Testis (tissue), 3 donors: ENCODE data around the gene TXNRD3. TPM values are rescaled to one million over a fixed set of nuclear protein-coding genes. Genes with fewer than 3 reads are reported as not detected.

ENCODE experiments used
- DNase-seq: peaks from one replicate; pipeline ENCODE4 v3.0.0-alpha.2; 2019
- H3K27ac ChIP-seq, 2 donors: fragments of 200-600 bp; sonication (generic); one replicate each; pipeline ENCODE4 v1.5.1; 2019
- H3K27me3 ChIP-seq: fragments of 200-600 bp; sonication (generic); one replicate; pipeline ENCODE4 v1.5.1; 2019
- H3K36me3 ChIP-seq: fragments of 200-600 bp; sonication (generic); one replicate; pipeline ENCODE4 v1.5.1; 2017; ENCODE audit warnings: low read depth; ENCODE audit errors: missing control alignments
- H3K4me1 ChIP-seq: fragments of 200-600 bp; sonication (generic); one replicate; pipeline ENCODE4 v1.5.1; 2019
- H3K4me3 ChIP-seq, 2 donors: fragments of 200-600 bp; sonication (generic); one replicate each; pipeline ENCODE4 v1.5.1; 2017 to 2019
- H3K9me3 ChIP-seq: fragments of 200-600 bp; sonication (generic); one replicate; pipeline ENCODE4 v1.5.1; 2017
- CTCF ChIP-seq, 3 experiments: fragments of 450-650 bp in 2 of 3; fragments of 200-600 bp in 1 of 3; sonication (generic) in 1 of 3; IDR thresholded peaks; one replicate each; pipeline ENCODE4 v1.5.1; 2016 to 2019; ENCODE audit warnings: antibody characterized with exemption in 3 of 3, mild to moderate bottlenecking in 2 of 3, moderate library complexity in 1 of 3
- POLR2A ChIP-seq: fragments of 450-650 bp; IDR thresholded peaks from one replicate; pipeline ENCODE4 v1.6.1; 2017; ENCODE audit warnings: antibody characterized with exemption, mild to moderate bottlenecking, moderate library complexity
- WGBS, 2 donors: methylation state at CpG; one replicate each; pipeline ENCODE4 v1.1.5; 2018; 5-methylcytosine and 5-hydroxymethylcytosine counted together
- intact Hi-C: fragments of 100-400 bp; cut with DNase I; formaldehyde crosslinking; loops from one replicate; pipeline ENCODE4 v1.15.1; 2023; ENCODE audit warnings: low total_unique reads
- polyA plus RNA-seq: library from polyadenylated mRNA; stranded (reverse); fragments of 350-450 nt; fragmentation: Illumina TruSeq; extraction: RNeasy Lipid Tissue Mini Kit (QIAGEN cat#74804); gene quantifications from one replicate; pipeline ENCODE4 v1.2.3, GENCODE V29; 2014; ENCODE audit warnings: low read depth, low replicate concordance; ENCODE audit not compliant: insufficient read depth
- total RNA-seq, 2 donors: library from RNA; depleted of rRNA; stranded (reverse); fragments of >200 nt; gene quantifications; one replicate each; pipeline ENCODE4 v1.2.3, GENCODE V29; 2016

The TXNRD3 gene
- total and polyA plus RNA-seq, 3 donors from 2014 or later, result 25.7 to 67.9 (median 34.3) TPM

- H3K4me3 ChIP-seq, result no peak overlapping the region
- H3K27ac ChIP-seq, result no peak overlapping the region
- no peaks in the 10 kb centered on the region for H3K9me3 ChIP-seq
- no peaks in the 10 kb centered on the region for H3K4me1 ChIP-seq
- intact Hi-C loops, result no loop called here
- DNase-seq, result no peak
- 79 to 85% methylated on average over 15 of the region's 15 CpGs for WGBS, 2 donors
- no peaks in the 10 kb centered on the region for H3K27me3 ChIP-seq
- H3K36me3 ChIP-seq, result no peaks in the 10 kb centered on the region
- TF ChIP-seq CTCF (IDR thresholded peaks at IDR 0.05) (no peak), POLR2A (no peak)
Measured at GRCh38 chr3:126573492-126574117, 81.3 kb downstream of the TXNRD3 start.

DNA sequence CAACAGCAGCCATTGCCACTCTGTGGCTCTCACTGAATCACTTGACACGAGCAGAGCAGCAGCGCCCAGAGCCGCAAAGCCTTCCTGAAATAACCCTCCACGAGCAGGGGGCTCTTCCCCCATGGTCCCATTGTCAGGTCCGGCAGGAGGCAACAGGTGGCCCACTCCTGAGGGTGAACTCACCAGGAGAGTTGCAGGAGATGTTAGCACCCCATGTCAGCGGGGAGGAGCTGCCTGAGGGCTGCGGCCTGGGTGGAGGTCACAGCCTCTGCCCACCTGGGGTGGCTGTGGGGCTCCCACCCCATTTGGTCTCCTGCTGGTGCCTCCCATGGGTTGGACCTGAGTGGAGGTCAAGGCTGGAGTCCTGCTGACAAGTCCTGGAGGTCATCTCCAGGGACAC lies 83.8 kb downstream of the TXNRD3 start:
- WGBS, 2 donors, result 86 to 92% methylated on average over 3 to 7 of the region's 7 CpGs
- intact Hi-C loops, result no loop called here

GRCh38 chr3:126570103-126570541 lies 84.8 kb downstream of the TXNRD3 start:
- H3K4me1 ChIP-seq, result no peaks in the 10 kb centered on the region
- no peak for DNase-seq
- no peaks in the 10 kb centered on the region for H3K9me3 ChIP-seq
- intact Hi-C loops, result no loop called here
- H3K27me3 ChIP-seq, result no peaks in the 10 kb centered on the region
- no peaks in the 10 kb centered on the region for H3K36me3 ChIP-seq
- no peak overlapping the region for H3K27ac ChIP-seq
- WGBS, 2 donors, result 73 to 76% methylated on average over 4 to 6 of the region's 6 CpGs
- H3K4me3 ChIP-seq, result no peak overlapping the region
- TF ChIP-seq POLR2A, result no peak

More for the DNA sequence above, 83.8 kb downstream of the TXNRD3 start:
- H3K4me3 ChIP-seq, result no peak overlapping the region
- no peak for TF ChIP-seq POLR2A
- no peak for TF ChIP-seq CTCF (IDR thresholded peaks at IDR 0.05)
- no peaks in the 10 kb centered on the region for H3K27me3 ChIP-seq
- H3K4me1 ChIP-seq, result no peaks in the 10 kb centered on the region
- H3K36me3 ChIP-seq, result no peaks in the 10 kb centered on the region
- no peaks in the 10 kb centered on the region for H3K9me3 ChIP-seq
- no peak overlapping the region for H3K27ac ChIP-seq
- no peak for DNase-seq

DNA sequence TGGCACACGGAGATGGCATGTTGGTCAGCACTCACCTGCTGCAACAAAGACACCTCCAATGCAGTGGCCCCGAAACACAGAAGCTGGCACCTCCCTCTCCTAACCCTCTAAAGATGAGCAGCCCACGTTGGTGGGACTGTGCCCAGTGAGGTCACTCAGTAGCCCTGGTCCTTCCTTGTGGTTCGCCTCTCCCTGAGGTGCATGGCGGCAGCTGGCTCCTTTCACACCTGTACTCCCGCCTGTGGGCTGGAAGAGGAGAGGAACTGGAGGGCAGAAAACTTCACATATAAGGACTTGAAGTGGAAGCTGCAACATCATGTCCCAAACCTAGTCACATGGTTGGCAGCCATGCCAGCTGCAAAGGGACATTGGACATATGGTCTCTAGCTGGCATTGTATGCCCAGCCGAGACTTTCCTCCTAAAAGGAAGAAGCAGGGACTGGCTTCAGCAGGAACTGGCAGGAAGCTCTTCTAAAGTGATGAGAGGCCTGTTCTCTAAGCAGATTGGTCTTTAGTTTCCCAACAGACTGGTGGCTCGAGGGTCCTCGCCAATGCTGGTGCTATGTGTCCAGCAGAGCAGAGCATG lies 85.4 kb downstream of the TXNRD3 start:
- 84 to 95% methylated on average over 3 to 9 of the region's 9 CpGs for WGBS, 2 donors
- no peaks in the 10 kb centered on the region for H3K27me3 ChIP-seq
- TF ChIP-seq POLR2A (no peak), CTCF (IDR thresholded peaks at IDR 0.05) (no peak)
- DNase-seq, result no peak
- H3K27ac ChIP-seq, result no peak overlapping the region
- H3K9me3 ChIP-seq, result no peaks in the 10 kb centered on the region
- intact Hi-C loops, result no loop called here
- H3K4me1 ChIP-seq, result no peaks in the 10 kb centered on the region
- no peaks in the 10 kb centered on the region for H3K36me3 ChIP-seq
- no peak overlapping the region for H3K4me3 ChIP-seq

DNA sequence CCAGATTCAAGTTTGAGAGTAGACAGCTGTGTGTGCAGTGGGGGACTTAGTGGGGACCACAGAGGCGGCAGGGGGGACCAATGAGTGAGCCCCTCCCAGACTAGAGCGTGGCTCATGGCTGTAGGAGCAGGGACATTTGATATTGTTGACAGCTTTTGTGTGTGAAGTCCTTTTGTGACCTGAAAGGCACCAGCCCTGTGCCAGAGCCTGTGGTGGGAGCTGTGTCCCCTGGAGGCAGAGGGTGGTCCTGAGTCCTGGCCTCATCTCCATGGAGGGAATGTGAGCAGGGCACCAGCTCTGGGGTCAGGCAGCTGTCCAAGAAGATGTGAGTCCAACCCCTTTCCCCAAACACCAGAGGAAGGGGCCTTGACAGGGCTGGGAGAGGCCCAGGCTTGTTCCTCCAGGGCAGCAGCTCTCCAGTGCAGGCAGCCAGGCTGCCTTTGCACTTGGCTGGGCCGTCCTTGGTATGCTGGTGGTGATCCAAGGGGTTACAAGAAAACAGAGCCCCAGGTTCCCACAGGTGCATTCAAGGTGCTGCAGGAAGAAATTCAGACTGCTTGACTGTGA lies 86.1 kb downstream of the TXNRD3 start:
- DNase-seq, result no peak
- 89 to 93% methylated on average over 3 of the region's 3 CpGs for WGBS, 2 donors
- Histone ChIP-seq H3K27me3 (no peaks in the 10 kb centered on the region), H3K36me3 (no peaks in the 10 kb centered on the region), H3K4me3 (no peak overlapping the region), H3K4me1 (no peaks in the 10 kb centered on the region), H3K27ac (no peak overlapping the region), H3K9me3 (no peaks in the 10 kb centered on the region)
- TF ChIP-seq POLR2A (no peak), CTCF (IDR thresholded peaks at IDR 0.05) (no peak)
- intact Hi-C loops, result no loop called here
